ENCODE measurements around the gene NKX2-8.

GRCh38 chr14:36550899-36551298 is 31.5 kb downstream of the NKX2-8 start:
- no peak for TF ChIP-seq POLR2A (IDR thresholded peaks at IDR 0.05)
- TF ChIP-seq, protein P1, sequence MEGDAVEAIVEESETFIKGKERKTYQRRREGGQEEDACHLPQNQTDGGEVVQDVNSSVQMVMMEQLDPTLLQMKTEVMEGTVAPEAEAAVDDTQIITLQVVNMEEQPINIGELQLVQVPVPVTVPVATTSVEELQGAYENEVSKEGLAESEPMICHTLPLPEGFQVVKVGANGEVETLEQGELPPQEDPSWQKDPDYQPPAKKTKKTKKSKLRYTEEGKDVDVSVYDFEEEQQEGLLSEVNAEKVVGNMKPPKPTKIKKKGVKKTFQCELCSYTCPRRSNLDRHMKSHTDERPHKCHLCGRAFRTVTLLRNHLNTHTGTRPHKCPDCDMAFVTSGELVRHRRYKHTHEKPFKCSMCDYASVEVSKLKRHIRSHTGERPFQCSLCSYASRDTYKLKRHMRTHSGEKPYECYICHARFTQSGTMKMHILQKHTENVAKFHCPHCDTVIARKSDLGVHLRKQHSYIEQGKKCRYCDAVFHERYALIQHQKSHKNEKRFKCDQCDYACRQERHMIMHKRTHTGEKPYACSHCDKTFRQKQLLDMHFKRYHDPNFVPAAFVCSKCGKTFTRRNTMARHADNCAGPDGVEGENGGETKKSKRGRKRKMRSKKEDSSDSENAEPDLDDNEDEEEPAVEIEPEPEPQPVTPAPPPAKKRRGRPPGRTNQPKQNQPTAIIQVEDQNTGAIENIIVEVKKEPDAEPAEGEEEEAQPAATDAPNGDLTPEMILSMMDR (IDR thresholded peaks at IDR 0.05) = no peak
